Middle frontal gyrus (tissue), 1 donor: Measurements from ENCODE around the gene SRSF4.
"Not testable (repeated sequence)": the region's sequence is repeated elsewhere in the genome, so short reads cannot be mapped to it uniquely, and the experiment has no call there.

Experiments used
- DNase-seq: peaks from one replicate; pipeline ENCODE4 v3.0.0-alpha.2; 2015; ENCODE audit warnings: low spot score; ENCODE audit errors: extremely low spot score

SRSF4 gene

GRCh38 chr1:29181413-29182225 is at the start of gene SRSF4:
TSS of gene SRSF4 (minus strand) at chr1:29181900. CDS start at chr1:29181752, 148 bp downstream.
- DNase-seq, result peak; percentile 96

- DNase-seq, result peak; percentile 86
Measured at GRCh38 chr1:29230553-29231378, 49.1 kb upstream of the SRSF4 start, which contains the start of gene MECR. TSS of gene MECR (minus strand) at chr1:29230934. CDS start at chr1:29230906, 28 bp downstream.

GRCh38 chr1:29230204-29230552 is 48.5 kb upstream of the SRSF4 start:
- DNase-seq, result no peak

GRCh38 chr1:29227511-29227910 is 45.8 kb upstream of the SRSF4 start:
- DNase-seq, result no peak

- no peak for DNase-seq
Measured at GRCh38 chr1:29225361-29225760, 43.7 kb upstream of the SRSF4 start.

- no peak for DNase-seq
Measured at GRCh38 chr1:29224356-29224837, 42.7 kb upstream of the SRSF4 start.

GRCh38 chr1:29223521-29223920 is 41.8 kb upstream of the SRSF4 start:
- no peak for DNase-seq

GRCh38 chr1:29222686-29223085 is 41.0 kb upstream of the SRSF4 start:
- no peak for DNase-seq

GRCh38 chr1:29222260-29222659 is 40.6 kb upstream of the SRSF4 start:
- not testable (repeated sequence) for DNase-seq

GRCh38 chr1:29221296-29221695 is 39.6 kb upstream of the SRSF4 start:
- no peak for DNase-seq

GRCh38 chr1:29218223-29218622 is 36.5 kb upstream of the SRSF4 start:
- no peak for DNase-seq

- DNase-seq, result no peak
Measured at GRCh38 chr1:29217633-29218032, 35.9 kb upstream of the SRSF4 start.

GRCh38 chr1:29213055-29213454 is 31.4 kb upstream of the SRSF4 start:
- DNase-seq, result peak; percentile 36

GRCh38 chr1:29211086-29212030 is 29.7 kb upstream of the SRSF4 start:
- DNase-seq, result no peak

GRCh38 chr1:29210278-29211085 is 28.8 kb upstream of the SRSF4 start:
- DNase-seq, result no peak

GRCh38 chr1:29209173-29209572 is 27.5 kb upstream of the SRSF4 start:
- DNase-seq, result no peak

- no peak for DNase-seq
Measured at GRCh38 chr1:29208442-29208841, 26.7 kb upstream of the SRSF4 start.

- DNase-seq, result peak; percentile 83
Measured at GRCh38 chr1:29202584-29203340, 21.1 kb upstream of the SRSF4 start.

GRCh38 chr1:29202053-29202452 is 20.4 kb upstream of the SRSF4 start:
- no peak for DNase-seq
